ENCODE results near the gene GCH1.
"Not testable (repeated sequence)": the region's sequence is repeated elsewhere in the genome, so short reads cannot be mapped to it uniquely, and the experiment has no call there.

Gene GCH1

GRCh38 chr14:54803396-54803795 is 99.2 kb downstream of the GCH1 start:
- Histone ChIP-seq H3K4me3 (replicated peaks; ENCODE audit: low read depth, low read length) (no peak overlapping the region), H3K36me3 (ENCODE audit: control insufficient read depth, insufficient read depth, low read length) (no peaks in the 10 kb centered on the region), H3K27me3 (replicated peaks; ENCODE audit: control insufficient read depth, insufficient read depth, low read length) (no peaks in the 10 kb centered on the region; the same call in 1 of the 2 replicates)
- no peak for DNase-seq (ENCODE audit: extremely low read depth, insufficient read length)
- TF ChIP-seq, protein P1, sequence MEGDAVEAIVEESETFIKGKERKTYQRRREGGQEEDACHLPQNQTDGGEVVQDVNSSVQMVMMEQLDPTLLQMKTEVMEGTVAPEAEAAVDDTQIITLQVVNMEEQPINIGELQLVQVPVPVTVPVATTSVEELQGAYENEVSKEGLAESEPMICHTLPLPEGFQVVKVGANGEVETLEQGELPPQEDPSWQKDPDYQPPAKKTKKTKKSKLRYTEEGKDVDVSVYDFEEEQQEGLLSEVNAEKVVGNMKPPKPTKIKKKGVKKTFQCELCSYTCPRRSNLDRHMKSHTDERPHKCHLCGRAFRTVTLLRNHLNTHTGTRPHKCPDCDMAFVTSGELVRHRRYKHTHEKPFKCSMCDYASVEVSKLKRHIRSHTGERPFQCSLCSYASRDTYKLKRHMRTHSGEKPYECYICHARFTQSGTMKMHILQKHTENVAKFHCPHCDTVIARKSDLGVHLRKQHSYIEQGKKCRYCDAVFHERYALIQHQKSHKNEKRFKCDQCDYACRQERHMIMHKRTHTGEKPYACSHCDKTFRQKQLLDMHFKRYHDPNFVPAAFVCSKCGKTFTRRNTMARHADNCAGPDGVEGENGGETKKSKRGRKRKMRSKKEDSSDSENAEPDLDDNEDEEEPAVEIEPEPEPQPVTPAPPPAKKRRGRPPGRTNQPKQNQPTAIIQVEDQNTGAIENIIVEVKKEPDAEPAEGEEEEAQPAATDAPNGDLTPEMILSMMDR (IDR thresholded peaks at IDR 0.05; ENCODE audit: insufficient read depth, low read length, poor library complexity, severe bottlenecking) = no peak

GRCh38 chr14:54801482-54801881 is 101.1 kb downstream of the GCH1 start:
- not testable (repeated sequence) for H3K36me3 ChIP-seq (ENCODE audit: control insufficient read depth, insufficient read depth, low read length); DNase-seq (ENCODE audit: extremely low read depth, insufficient read length); H3K4me3 ChIP-seq (replicated peaks; ENCODE audit: low read depth, low read length); H3K27me3 ChIP-seq (replicated peaks; ENCODE audit: control insufficient read depth, insufficient read depth, low read length)

- TF ChIP-seq, protein P1 (IDR thresholded peaks at IDR 0.05; ENCODE audit: insufficient read depth, low read length, poor library complexity, severe bottlenecking) = no peak
- no peaks in the 10 kb centered on the region for H3K36me3 ChIP-seq (ENCODE audit: control insufficient read depth, insufficient read depth, low read length)
Measured at GRCh38 chr14:54798465-54799124, 104.0 kb downstream of the GCH1 start.

DNA sequence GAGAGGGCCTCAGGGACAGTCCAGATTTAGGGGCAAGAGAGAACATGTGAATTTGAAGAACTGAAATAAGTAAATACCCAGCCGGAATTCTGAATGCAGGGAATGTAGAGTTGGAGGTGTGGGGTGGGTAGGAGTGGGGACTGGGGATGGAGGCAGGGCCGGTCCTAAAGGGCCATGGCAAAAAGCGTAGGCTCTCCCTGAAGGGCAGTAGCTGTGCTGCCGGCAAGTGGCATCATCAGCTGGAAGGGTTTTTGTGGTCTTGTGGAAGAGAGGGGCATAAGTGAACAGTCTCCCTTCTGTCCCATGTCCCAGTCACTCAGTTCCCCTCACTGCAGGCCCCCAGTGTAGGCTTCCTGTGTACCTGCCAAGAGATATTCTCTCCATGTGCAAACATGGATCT is 104.6 kb downstream of the GCH1 start:
- Histone ChIP-seq H3K36me3 (ENCODE audit: control insufficient read depth, insufficient read depth, low read length) (no peaks in the 10 kb centered on the region), H3K27me3 (replicated peaks; ENCODE audit: control insufficient read depth, insufficient read depth, low read length) (no peaks in the 10 kb centered on the region; the same call in none of the 2 replicates), H3K4me3 (replicated peaks; ENCODE audit: low read depth, low read length) (no peak overlapping the region)
- no peak for DNase-seq (ENCODE audit: extremely low read depth, insufficient read length)
- TF ChIP-seq, protein P1 (IDR thresholded peaks at IDR 0.05; ENCODE audit: insufficient read depth, low read length, poor library complexity, severe bottlenecking) = no peak

More at GRCh38 chr14:54798465-54799124, 104.0 kb downstream of the GCH1 start:
- H3K4me3 ChIP-seq (replicated peaks; ENCODE audit: low read depth, low read length) = no peak overlapping the region
- H3K27me3 ChIP-seq (replicated peaks; ENCODE audit: control insufficient read depth, insufficient read depth, low read length) = no peaks in the 10 kb centered on the region; the same call in none of the 2 replicates
- DNase-seq (ENCODE audit: extremely low read depth, insufficient read length) = no peak

- no peaks in the 10 kb centered on the region; the same call in 1 of the 2 replicates for H3K27me3 ChIP-seq (replicated peaks; ENCODE audit: control insufficient read depth, insufficient read depth, low read length)
- no peak overlapping the region for H3K4me3 ChIP-seq (replicated peaks; ENCODE audit: low read depth, low read length)
- no peaks in the 10 kb centered on the region for H3K36me3 ChIP-seq (ENCODE audit: control insufficient read depth, insufficient read depth, low read length)
- DNase-seq (ENCODE audit: extremely low read depth, insufficient read length) = no peak
- TF ChIP-seq, protein P1 (IDR thresholded peaks at IDR 0.05; ENCODE audit: insufficient read depth, low read length, poor library complexity, severe bottlenecking) = no peak
Measured at GRCh38 chr14:54797556-54797955, 105.1 kb downstream of the GCH1 start.

DNA sequence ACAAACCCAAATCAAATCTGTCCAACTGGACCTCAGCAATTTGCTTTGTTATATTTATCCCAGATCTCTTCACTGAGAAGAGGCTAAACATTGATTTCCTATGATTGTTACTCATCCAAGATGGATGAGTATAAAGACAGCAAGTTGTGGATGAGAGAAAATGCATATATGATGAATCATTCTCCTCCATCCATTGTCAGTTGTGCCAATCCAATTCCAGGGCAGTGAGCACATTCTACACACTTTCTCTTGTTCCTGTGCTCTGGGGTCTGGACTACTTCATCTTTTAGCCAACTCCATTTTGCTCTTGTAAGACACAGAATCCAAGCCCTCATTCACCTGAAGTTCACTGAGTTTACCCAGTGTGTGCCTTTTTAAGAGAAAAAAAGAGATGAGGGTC is 105.7 kb downstream of the GCH1 start:
- DNase-seq (ENCODE audit: extremely low read depth, insufficient read length) = no peak
- TF ChIP-seq, protein P1 (IDR thresholded peaks at IDR 0.05; ENCODE audit: insufficient read depth, low read length, poor library complexity, severe bottlenecking) = no peak
- Histone ChIP-seq H3K4me3 (replicated peaks; ENCODE audit: low read depth, low read length) (no peak overlapping the region), H3K27me3 (replicated peaks; ENCODE audit: control insufficient read depth, insufficient read depth, low read length) (no peaks in the 10 kb centered on the region; the same call in 1 of the 2 replicates), H3K36me3 (ENCODE audit: control insufficient read depth, insufficient read depth, low read length) (no peaks in the 10 kb centered on the region)

Data from GM06990 (cell line).